Adrenal gland (tissue), 12 donors: ENCODE data around the gene ASB2. TPM values are rescaled to one million over a fixed set of nuclear protein-coding genes. Genes with fewer than 3 reads are reported as not detected.

Experiments
- DNase-seq, 7 donors: peaks; one replicate each; pipeline ENCODE4 v3.0.0-alpha.2; 2019 to 2020
- H3K27ac ChIP-seq, 5 donors: fragments of 200-600 bp; sonication (generic) in 4 of 5; 1 replicate in 3 of 5; 2 replicates in 2 of 5; pipeline versions ENCODE4 v1.5.1 to v1.8.0; 2016 to 2020; ENCODE audit warnings: mild to moderate bottlenecking in 1 of 5
- H3K27me3 ChIP-seq: fragments of 200-600 bp; 2 replicates; pipeline ENCODE4 v1.8.0; 2021
- H3K36me3 ChIP-seq, 2 donors: fragments of 200-600 bp; replicated peaks in 1 of 2; 1 replicate in 1 of 2; 2 replicates in 1 of 2; pipeline versions ENCODE4 v1.5.1 to v1.8.0; 2018 to 2022
- H3K4me1 ChIP-seq, 2 donors: fragments of 200-600 bp; replicated peaks in 1 of 2; 1 replicate in 1 of 2; 2 replicates in 1 of 2; pipeline versions ENCODE4 v1.5.1 to v1.8.0; 2018 to 2021
- H3K4me3 ChIP-seq, 4 donors: fragments of 200-600 bp; sonication (generic) in 3 of 4; one replicate each; pipeline ENCODE4 v1.5.1; 2016 to 2018
- H3K9me3 ChIP-seq, 3 donors: fragments of 200-600 bp; sonication (generic) in 1 of 3; replicated peaks in 1 of 3; 1 replicate in 2 of 3; 2 replicates in 1 of 3; pipeline versions ENCODE4 v1.5.1 to v1.8.0; 2016 to 2021
- POLR2A ChIP-seq, 2 donors: fragments of 450-650 bp; IDR thresholded peaks; one replicate each; pipeline ENCODE4 v1.6.1; 2017; ENCODE audit warnings: antibody characterized with exemption in 2 of 2, mild to moderate bottlenecking in 2 of 2, moderate library complexity in 1 of 2
- WGBS, 4 donors: extraction: QIAGEN DNeasy Blood & Tissue Kit in 2 of 4; methylation state at CpG; one replicate each; pipeline versions ENCODE4 v1.1.5 to v1.1.7; 2013 to 2017; 5-methylcytosine and 5-hydroxymethylcytosine counted together
- intact Hi-C, 2 donors: fragments of 100-400 bp; cut with DNase I; formaldehyde crosslinking; loops; one replicate each; pipeline versions ENCODE4 v1.14.1 to v1.15.0; 2022 to 2023
- microRNA-seq, 3 donors: library from miRNA; unstranded; fragments of <30 nt; microRNA quantifications; one replicate each; pipeline ENCODE4, GENCODE V29; 2017 to 2020
- polyA plus RNA-seq, 3 donors: library from polyadenylated mRNA; stranded (reverse); fragments of 200-250 nt in 2 of 3; fragments of 350-450 nt in 1 of 3; fragmentation: Illumina TruSeq in 1 of 3; extraction: RNeasy Lipid Tissue Mini Kit (QIAGEN cat#74804) in 1 of 3; gene quantifications; one replicate each; pipeline ENCODE4 v1.2.3, GENCODE V29; 2013 to 2014
- small RNA-seq, 2 donors: library from RNA; depleted of rRNA; stranded (forward); fragments of <200 nt; gene quantifications; one replicate each; pipeline ENCODE3, GENCODE V24; 2016
- total RNA-seq, 9 donors: library from RNA; depleted of rRNA in 4 of 9; stranded (reverse); fragments of >200 nt in 4 of 9; fragments of 120-200 nt in 1 of 9; fragmentation: NEBNext Ultra II Directional in 1 of 9; extraction: Animal tissue kit (Norgen Biotek cat#: 25700) in 1 of 9; gene quantifications; one replicate each; pipeline versions ENCODE4 v1.1.0 to v1.2.4, GENCODE V29; 2013 to 2023
- TF ChIP-seq, protein P1 (sequence below), 6 experiments: fragments of 450-650 bp in 4 of 6; fragments of 200-600 bp in 2 of 6; sonication (generic) in 1 of 6; IDR thresholded peaks; 1 replicate in 5 of 6; 2 replicates in 1 of 6; pipeline versions ENCODE4 v1.5.1 to v1.8.0; 2016 to 2021; ENCODE audit warnings: antibody characterized with exemption in 6 of 6, mild to moderate bottlenecking in 2 of 6, moderate library complexity in 1 of 6
- donor health status: healthy with polysubstance abuse.
- donor health status: Bipolar disorder and iron deficiency.
- donor health status: DM: yes; HTN: yes; CAD: no.
- donor health status: DM: no; HTN: no; CAD: no.
- donor health status: DM: no; HTN: no; CAD: no.
- donor health status: DM: yes; HTN: yes; CAD: no.

Gene ASB2
- total and polyA plus RNA-seq, 12 donors, result 0.19 to 5.9 (median 0.66) TPM; not detected in 1

DNA sequence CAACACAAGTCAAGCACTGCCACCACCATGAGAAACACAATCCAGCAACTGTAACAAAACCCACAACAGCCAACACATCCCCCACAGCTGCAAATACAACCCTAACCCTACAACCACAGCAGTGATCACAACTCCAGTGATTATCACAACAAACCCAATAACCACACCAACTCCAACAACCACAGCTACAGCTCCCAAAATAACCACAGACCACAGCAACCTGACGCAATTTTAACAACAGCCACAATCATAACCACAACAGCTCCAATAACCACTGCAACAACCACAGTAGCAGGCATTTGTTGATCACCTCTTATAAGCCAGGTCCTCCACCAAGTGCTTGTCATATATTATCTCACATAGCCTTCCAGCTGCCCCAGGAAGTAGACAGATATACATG, 91.4 kb downstream of the ASB2 start:
- intact Hi-C loops, result no loop called here
- 50 to 79% (median 66%) methylated on average over 1 of the region's 1 CpG for WGBS, 4 donors
- H3K27me3 ChIP-seq, result no peaks in the 10 kb centered on the region
- DNase-seq, result no peak
- no peaks in the 10 kb centered on the region for H3K4me1 ChIP-seq
- H3K9me3 ChIP-seq, result no peaks in the 10 kb centered on the region
- H3K27ac ChIP-seq, result no peak overlapping the region
- no peaks in the 10 kb centered on the region for H3K36me3 ChIP-seq
- TF ChIP-seq, protein P1, sequence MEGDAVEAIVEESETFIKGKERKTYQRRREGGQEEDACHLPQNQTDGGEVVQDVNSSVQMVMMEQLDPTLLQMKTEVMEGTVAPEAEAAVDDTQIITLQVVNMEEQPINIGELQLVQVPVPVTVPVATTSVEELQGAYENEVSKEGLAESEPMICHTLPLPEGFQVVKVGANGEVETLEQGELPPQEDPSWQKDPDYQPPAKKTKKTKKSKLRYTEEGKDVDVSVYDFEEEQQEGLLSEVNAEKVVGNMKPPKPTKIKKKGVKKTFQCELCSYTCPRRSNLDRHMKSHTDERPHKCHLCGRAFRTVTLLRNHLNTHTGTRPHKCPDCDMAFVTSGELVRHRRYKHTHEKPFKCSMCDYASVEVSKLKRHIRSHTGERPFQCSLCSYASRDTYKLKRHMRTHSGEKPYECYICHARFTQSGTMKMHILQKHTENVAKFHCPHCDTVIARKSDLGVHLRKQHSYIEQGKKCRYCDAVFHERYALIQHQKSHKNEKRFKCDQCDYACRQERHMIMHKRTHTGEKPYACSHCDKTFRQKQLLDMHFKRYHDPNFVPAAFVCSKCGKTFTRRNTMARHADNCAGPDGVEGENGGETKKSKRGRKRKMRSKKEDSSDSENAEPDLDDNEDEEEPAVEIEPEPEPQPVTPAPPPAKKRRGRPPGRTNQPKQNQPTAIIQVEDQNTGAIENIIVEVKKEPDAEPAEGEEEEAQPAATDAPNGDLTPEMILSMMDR (IDR thresholded peaks at IDR 0.05), result no peak
- TF ChIP-seq POLR2A (IDR thresholded peaks at IDR 0.05), result no peak
- H3K4me3 ChIP-seq, result no peak overlapping the region

Small RNA genes lying within 50 kb of the gene (microRNA-seq; reads per million reads assigned to microRNA genes)
- gene MIR4506, result 0 reads per million in 3 donors

Small RNA genes lying within 50 kb of the gene (small RNA-seq; reads per million reads assigned to genes)
- 0 reads per million in 2 donors for gene MIR4506

Other genes starting within 250 kb of the ASB2 start
- gene PRIMA1, start 188.1 kb downstream of the ASB2 start, total RNA-seq, result 1 to 10 TPM in 4 of 9 donors, under 1 TPM in 4, not detected in 1; 0.47 to 4.7 (median 1.2) TPM
- 1 to 10 TPM; 1.9 to 4.2 (median 4.2) TPM for gene PRIMA1, start 188.1 kb downstream of the ASB2 start, polyA plus RNA-seq
- gene FAM181A, start 49.2 kb downstream of the ASB2 start, total RNA-seq, result not detected
- gene FAM181A, start 49.2 kb downstream of the ASB2 start, polyA plus RNA-seq, result not detected
- not detected for gene CCDC197, start 20.7 kb upstream of the ASB2 start, total RNA-seq
- not detected for gene CCDC197, start 20.7 kb upstream of the ASB2 start, polyA plus RNA-seq
- 10 to 100 TPM in 1 of 9 donors, 1 to 10 TPM in 6, under 1 TPM in 2; 0.17 to 10.7 (median 1.6) TPM for gene OTUB2, start 49.8 kb upstream of the ASB2 start, total RNA-seq
- 1 to 10 TPM in 1 of 3 donors, under 1 TPM in 2; 0.47 to 2.0 (median 0.48) TPM for gene OTUB2, start 49.8 kb upstream of the ASB2 start, polyA plus RNA-seq
- 100 to 1,000 TPM; 221 to 423 (median 359) TPM for gene DDX24, start 104.6 kb upstream of the ASB2 start, total RNA-seq
- 100 to 1,000 TPM; 226 to 616 (median 296) TPM for gene DDX24, start 104.6 kb upstream of the ASB2 start, polyA plus RNA-seq
- gene IFI27L1, start 104.7 kb upstream of the ASB2 start, total RNA-seq, result 100 to 1,000 TPM in 2 of 9 donors, 10 to 100 TPM in 7; 54.3 to 233 (median 67.6) TPM
- gene IFI27L1, start 104.7 kb upstream of the ASB2 start, polyA plus RNA-seq, result 100 to 1,000 TPM in 2 of 3 donors, 10 to 100 TPM in 1; 39.7 to 177 (median 101) TPM
- gene IFI27, start 134.2 kb upstream of the ASB2 start, total RNA-seq, result 100 to 1,000 TPM in 8 of 9 donors, 10 to 100 TPM in 1; 15.9 to 685 (median 385) TPM
- gene IFI27, start 134.2 kb upstream of the ASB2 start, polyA plus RNA-seq, result 1,000 to 10,000 TPM in 1 of 3 donors, 100 to 1,000 TPM in 2; 177 to 1,446 (median 256) TPM
- 100 to 1,000 TPM in 5 of 9 donors, 10 to 100 TPM in 4; 85.9 to 312 (median 109) TPM for gene IFI27L2, start 153.0 kb upstream of the ASB2 start, total RNA-seq
- gene IFI27L2, start 153.0 kb upstream of the ASB2 start, polyA plus RNA-seq, result 100 to 1,000 TPM in 2 of 3 donors, 10 to 100 TPM in 1; 51.3 to 499 (median 291) TPM
- 1 to 10 TPM in 3 of 9 donors, under 1 TPM in 6; 0.24 to 6.2 (median 0.57) TPM for gene PPP4R4, start 197.8 kb upstream of the ASB2 start, total RNA-seq
- gene PPP4R4, start 197.8 kb upstream of the ASB2 start, polyA plus RNA-seq, result under 1 TPM; 0.08 to 0.55 (median 0.30) TPM